B cell (primary cell): ENCODE measurements around the gene SHROOM2. TPM values are rescaled to one million over a fixed set of nuclear protein-coding genes. Genes with fewer than 3 reads are reported as not detected.

ENCODE experiments used
- polyA plus RNA-seq: library from polyadenylated mRNA; depleted of rRNA; stranded (reverse); fragments of >200 nt; gene quantifications from 2 replicates; pipeline ENCODE4 v1.2.3, GENCODE V29; 2012
- small RNA-seq: library from RNA; depleted of rRNA; stranded (forward); fragments of <200 nt; gene quantifications from one replicate; pipeline ENCODE3, GENCODE V24; 2012; ENCODE audit warnings: low replicate concordance, low read depth; ENCODE audit not compliant: insufficient read length
- total RNA-seq, 2 donors: library from RNA; stranded (reverse); fragments of 120-200 nt in 1 of 2; gene quantifications; 1 replicate in 1 of 2; 2 replicates in 1 of 2; pipeline versions ENCODE4 v1.2.3 to v1.2.4, GENCODE V29; 2013 to 2022

The SHROOM2 gene
- total and polyA plus RNA-seq, 2 donors (not counting 1 experiment from before 2014, with no cell fraction given) = not detected

Small RNA genes within 50 kb of the gene (small RNA-seq; reads per million reads assigned to genes)
- gene RF00019 = not detected

Other genes with a start within 250 kb of the SHROOM2 start
- gene GPR143, start 20.6 kb upstream of the SHROOM2 start, total RNA-seq = not detected in 2 replicates
- not detected in 2 replicates for gene GPR143, start 20.6 kb upstream of the SHROOM2 start, polyA plus RNA-seq
- not detected in 2 replicates for gene CLDN34, start 180.9 kb downstream of the SHROOM2 start, total RNA-seq
- gene CLDN34, start 180.9 kb downstream of the SHROOM2 start, polyA plus RNA-seq = not detected in 2 replicates